H9 (cell line): ENCODE data around the gene KRT80. TPM values are rescaled to one million over a fixed set of nuclear protein-coding genes. Genes with fewer than 3 reads are reported as not detected.

Source experiments
- DNase-seq: peaks from one replicate; pipeline ENCODE4 v3.0.0-alpha.2; 2017
- H2AFZ ChIP-seq: one replicate; pipeline ENCODE4 v1.6.1; 2013; ENCODE audit warnings: mild to moderate bottlenecking, low read length, control low read depth, moderate library complexity
- H2AK5ac ChIP-seq: 2 replicates; pipeline ENCODE4 v1.6.1; 2013; ENCODE audit warnings: low read length, control low read depth, mixed read lengths; ENCODE audit not compliant: insufficient read length
- H2BK120ac ChIP-seq: one replicate; pipeline ENCODE4 v1.6.1; 2013; ENCODE audit warnings: low read depth, mild to moderate bottlenecking, low read length, control low read depth, inconsistent platforms; ENCODE audit not compliant: poor library complexity, severe bottlenecking
- H2BK12ac ChIP-seq: 2 replicates; pipeline ENCODE4 v1.6.1; 2013; ENCODE audit warnings: low read length, control low read depth, mixed read lengths, low read depth; ENCODE audit not compliant: insufficient read length
- H2BK15ac ChIP-seq: 2 replicates; pipeline ENCODE4 v1.6.1; 2013; ENCODE audit warnings: low read depth, low read length, control low read depth
- H2BK20ac ChIP-seq: one replicate; pipeline ENCODE4 v1.6.1; 2013; ENCODE audit warnings: low read depth, mild to moderate bottlenecking, low read length, control low read depth, inconsistent platforms; ENCODE audit not compliant: poor library complexity, severe bottlenecking
- H2BK5ac ChIP-seq: 2 replicates; pipeline ENCODE4 v1.6.1; 2013; ENCODE audit warnings: low read length, control low read depth, mixed read lengths; ENCODE audit not compliant: insufficient read length
- H3K14ac ChIP-seq: 2 replicates; pipeline ENCODE4 v1.6.1; 2013; ENCODE audit warnings: low read length, control low read depth; ENCODE audit not compliant: insufficient read depth
- H3K18ac ChIP-seq: 2 replicates; pipeline ENCODE4 v1.6.1; 2013; ENCODE audit warnings: low read depth, mild to moderate bottlenecking, mixed read lengths, low read length, control low read depth; ENCODE audit not compliant: insufficient read length
- H3K23ac ChIP-seq: 2 replicates; pipeline ENCODE4 v1.6.1; 2013; ENCODE audit warnings: low read length, control low read depth, mixed read lengths, low read depth; ENCODE audit not compliant: insufficient read length
- H3K23me2 ChIP-seq: 2 replicates; pipeline ENCODE4 v1.6.1; 2013; ENCODE audit warnings: low read depth, mild to moderate bottlenecking, mixed read lengths, low read length, control low read depth; ENCODE audit not compliant: insufficient read length, poor library complexity, severe bottlenecking
- H3K27ac ChIP-seq: 2 replicates; pipeline ENCODE4 v1.5.1; 2013; ENCODE audit warnings: low read length, control low read depth, mixed read lengths, low read depth; ENCODE audit not compliant: insufficient read length
- H3K27me3 ChIP-seq: 2 replicates; pipeline ENCODE4 v1.6.1; 2013; ENCODE audit warnings: low read length, control low read depth, inconsistent platforms; ENCODE audit not compliant: insufficient read depth
- H3K4ac ChIP-seq: 2 replicates; pipeline ENCODE4 v1.6.1; 2013; ENCODE audit warnings: low read depth, mild to moderate bottlenecking, control low read depth, inconsistent platforms, low read length, moderate library complexity
- H3K4me1 ChIP-seq: 2 replicates; pipeline ENCODE4 v1.6.1; 2013; ENCODE audit warnings: low read length, control low read depth, inconsistent platforms; ENCODE audit not compliant: insufficient read depth
- H3K4me2 ChIP-seq: 2 replicates; pipeline ENCODE4 v1.6.1; 2013; ENCODE audit warnings: low read length, control low read depth, mixed read lengths; ENCODE audit not compliant: insufficient read length, insufficient read depth
- H3K56ac ChIP-seq: 2 replicates; pipeline ENCODE4 v1.6.1; 2013; ENCODE audit warnings: low read depth, mild to moderate bottlenecking, mixed read lengths, low read length, control low read depth; ENCODE audit not compliant: insufficient read length
- H3K79me1 ChIP-seq: 2 replicates; pipeline ENCODE4 v1.6.1; 2013; ENCODE audit warnings: low read depth, mild to moderate bottlenecking, moderate library complexity, low read length, control low read depth, inconsistent platforms; ENCODE audit not compliant: insufficient read depth, poor library complexity, severe bottlenecking
- H3K79me2 ChIP-seq: 2 replicates; pipeline ENCODE4 v1.6.1; 2013; ENCODE audit warnings: low read length, control low read depth, inconsistent platforms; ENCODE audit not compliant: insufficient read depth
- H3K9ac ChIP-seq: 2 replicates; pipeline ENCODE4 v1.6.1; 2013; ENCODE audit warnings: low read length, control low read depth, mixed read lengths; ENCODE audit not compliant: insufficient read length; ENCODE audit errors: extremely low read depth
- H3K9me3 ChIP-seq: one replicate; pipeline ENCODE4 v1.6.1; 2013; ENCODE audit warnings: low read depth, low read length, inconsistent platforms; ENCODE audit not compliant: control insufficient read depth
- H3T11ph ChIP-seq: one replicate; pipeline ENCODE4 v1.6.1; 2013; ENCODE audit warnings: mild to moderate bottlenecking, low read length, control low read depth, inconsistent platforms
- H4K20me1 ChIP-seq: one replicate; pipeline ENCODE4 v1.6.1; 2013; ENCODE audit not compliant: control insufficient read depth, insufficient read length, insufficient read depth
- H4K5ac ChIP-seq: 2 replicates; pipeline ENCODE4 v1.6.1; 2013; ENCODE audit warnings: low read depth, mild to moderate bottlenecking, mixed read lengths, low read length, control low read depth; ENCODE audit not compliant: insufficient read length
- H4K8ac ChIP-seq: replicated peaks from 2 replicates; pipeline ENCODE4 v1.6.1; 2013; ENCODE audit warnings: low read length, control low read depth, mixed read lengths, low read depth; ENCODE audit not compliant: insufficient read length
- H4K91ac ChIP-seq: 2 replicates; pipeline ENCODE4 v1.6.1; 2013; ENCODE audit warnings: low read depth, mild to moderate bottlenecking, moderate library complexity, mixed read lengths, low read length, control low read depth; ENCODE audit not compliant: insufficient read length
- H3K27ac Mint-ChIP-seq, 3 experiments: 2 replicates in 2 of 3; 3 replicates in 1 of 3; pipeline ENCODE4 v1.8.0; 2020 to 2021; ENCODE audit warnings: mixed read lengths in 3 of 3, mild to moderate bottlenecking in 1 of 3, moderate library complexity in 1 of 3
- H3K27me3 Mint-ChIP-seq: 2 replicates; pipeline ENCODE4 v1.8.0; 2021; ENCODE audit warnings: low read depth, mild to moderate bottlenecking, moderate library complexity, mixed read lengths
- H3K36me3 Mint-ChIP-seq, 3 experiments: 2 replicates in 2 of 3; 3 replicates in 1 of 3; pipeline ENCODE4 v1.8.0; 2020 to 2021; ENCODE audit warnings: low read depth in 3 of 3, mixed read lengths in 3 of 3; ENCODE audit not compliant: insufficient read depth in 1 of 3
- H3K4me1 Mint-ChIP-seq, 2 experiments: 2 replicates each; pipeline ENCODE4 v1.8.0; 2020; ENCODE audit warnings: mixed read lengths in 2 of 2
- H3K4me3 Mint-ChIP-seq, 2 experiments: 2 replicates in 1 of 2; 3 replicates in 1 of 2; pipeline ENCODE4 v1.8.0; 2020 to 2021; ENCODE audit warnings: mild to moderate bottlenecking in 2 of 2, mixed read lengths in 2 of 2, moderate library complexity in 1 of 2
- H3K9me3 Mint-ChIP-seq, 2 experiments: 2 replicates in 1 of 2; 3 replicates in 1 of 2; pipeline ENCODE4 v1.8.0; 2020; ENCODE audit warnings: mild to moderate bottlenecking in 2 of 2, mixed read lengths in 2 of 2, moderate library complexity in 1 of 2
- WGBS: extraction: QIAGEN DNeasy Blood & Tissue Kit; methylation state at CpG from one replicate; pipeline ENCODE4 v1.1.7; 2013; ENCODE audit warnings: missing lambda C conversion rate, low lambda C conversion rate, mixed read lengths; ENCODE audit not compliant: insufficient read length; ENCODE audit errors: extremely low coverage; 5-methylcytosine and 5-hydroxymethylcytosine counted together
- total RNA-seq: library from RNA; stranded (reverse); gene quantifications from 2 replicates; pipeline ENCODE4 v1.2.1, GENCODE V29; 2021
- TF ChIP-seq, protein P1 (sequence below): fragments of 200-600 bp; sonication (generic); conservative IDR thresholded peaks from 3 replicates; pipeline ENCODE4 v1.8.0; 2021; ENCODE audit warnings: antibody characterized with exemption, mild to moderate bottlenecking

The KRT80 gene
- total RNA-seq, 1 experiment from 2014 or later = not detected

DNA sequence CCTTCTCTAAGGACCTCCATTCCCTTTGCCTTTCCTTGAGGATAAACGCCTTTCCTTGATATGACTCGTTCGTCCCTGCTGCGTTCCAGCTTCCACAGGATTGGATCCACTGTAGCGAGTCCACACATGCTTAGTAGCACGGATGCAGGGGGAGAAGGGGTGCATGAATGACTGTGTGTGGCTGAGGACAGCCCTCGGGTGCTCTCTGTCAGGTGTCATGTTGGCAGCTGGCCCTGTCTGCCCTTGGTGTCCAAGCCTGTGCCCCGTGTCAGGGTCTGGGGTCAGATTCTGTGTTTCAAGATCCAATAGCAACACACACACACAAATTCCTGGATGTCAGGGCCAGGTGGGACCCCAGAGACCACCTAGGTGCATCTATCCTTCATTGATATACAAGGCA lies 17.5 kb upstream of the KRT80 start:
- Histone ChIP-seq H3T11ph (no peak overlapping the region), H2BK12ac (no peak overlapping the region), H4K91ac (no peak overlapping the region), H4K8ac (no peak overlapping the region), H3K4me2 (no peak overlapping the region), H3K18ac (no peak overlapping the region), H3K79me2 (no peaks in the 10 kb centered on the region), H2BK15ac (no peak overlapping the region), H3K9ac (no peak overlapping the region), H3K4ac (no peak overlapping the region), H3K27ac (no peak overlapping the region), H3K14ac (no peak overlapping the region), H4K5ac (no peak overlapping the region), H2BK20ac (no peak overlapping the region), H3K23ac (no peak overlapping the region), H2BK120ac (no peak overlapping the region), H3K9me3 (no peaks in the 10 kb centered on the region), H3K56ac (no peak overlapping the region), H2AK5ac (no peak overlapping the region), H3K23me2 (no peaks in the 10 kb centered on the region), H3K4me1 (no peaks in the 10 kb centered on the region), H2AFZ (no peak overlapping the region), H3K27me3 (no peaks in the 10 kb centered on the region), H3K79me1 (no peaks in the 10 kb centered on the region), H2BK5ac (no peak overlapping the region), H4K20me1 (no peaks in the 10 kb centered on the region)
- Mint-ChIP-seq H3K4me3 (no peak overlapping the region), H3K27me3 (peaks cover 7% of the 10 kb centered on the region), H3K27ac (0 out of 7 replicates have a peak overlapping the region, but pooled peaks of 1 of the 3 experiments have one; percentile 38), H3K4me1 (peaks cover 4 to 25% of the 10 kb centered on the region in 2 experiments), H3K36me3 (no peaks in the 10 kb centered on the region; a peak in 1 of 7 replicates), H3K9me3 (no peaks in the 10 kb centered on the region)
- DNase-seq = no peak
- TF ChIP-seq, protein P1, sequence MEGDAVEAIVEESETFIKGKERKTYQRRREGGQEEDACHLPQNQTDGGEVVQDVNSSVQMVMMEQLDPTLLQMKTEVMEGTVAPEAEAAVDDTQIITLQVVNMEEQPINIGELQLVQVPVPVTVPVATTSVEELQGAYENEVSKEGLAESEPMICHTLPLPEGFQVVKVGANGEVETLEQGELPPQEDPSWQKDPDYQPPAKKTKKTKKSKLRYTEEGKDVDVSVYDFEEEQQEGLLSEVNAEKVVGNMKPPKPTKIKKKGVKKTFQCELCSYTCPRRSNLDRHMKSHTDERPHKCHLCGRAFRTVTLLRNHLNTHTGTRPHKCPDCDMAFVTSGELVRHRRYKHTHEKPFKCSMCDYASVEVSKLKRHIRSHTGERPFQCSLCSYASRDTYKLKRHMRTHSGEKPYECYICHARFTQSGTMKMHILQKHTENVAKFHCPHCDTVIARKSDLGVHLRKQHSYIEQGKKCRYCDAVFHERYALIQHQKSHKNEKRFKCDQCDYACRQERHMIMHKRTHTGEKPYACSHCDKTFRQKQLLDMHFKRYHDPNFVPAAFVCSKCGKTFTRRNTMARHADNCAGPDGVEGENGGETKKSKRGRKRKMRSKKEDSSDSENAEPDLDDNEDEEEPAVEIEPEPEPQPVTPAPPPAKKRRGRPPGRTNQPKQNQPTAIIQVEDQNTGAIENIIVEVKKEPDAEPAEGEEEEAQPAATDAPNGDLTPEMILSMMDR = no peak
- no CpG with 5 or more reads among the region's 8 CpGs for WGBS
